ENCODE results near the gene C10orf95.

- TF ChIP-seq CTCF (IDR thresholded peaks at IDR 0.05; ENCODE audit: insufficient read depth, low read length) (no peak), GABPA (IDR thresholded peaks at IDR 0.05; ENCODE audit: low read depth) (no peak), POLR2AphosphoS5 (IDR thresholded peaks at IDR 0.05; ENCODE audit: low read depth) (no peak), REST (IDR thresholded peaks at IDR 0.05; ENCODE audit: insufficient replicate concordance, low read depth) (no peak)
These were observed 19.8 kb downstream of the C10orf95 start for GRCh38 chr10:102431452-102432124.
